Mesendoderm (in vitro differentiated cells): ENCODE data around the gene PKP2.
A peak's percentile ranks its signal among the peaks of the same experiment; 100 is the strongest.

Experiments
- DNase-seq: peaks from one replicate; pipeline ENCODE4 v3.0.0; 2013
- H2AK5ac ChIP-seq: 2 replicates; pipeline ENCODE4 v1.6.1; 2013; ENCODE audit warnings: low read length, inconsistent platforms
- H2BK120ac ChIP-seq: 2 replicates; pipeline ENCODE4 v1.6.1; 2013; ENCODE audit warnings: low read depth, mild to moderate bottlenecking, low read length, moderate library complexity, mixed read lengths
- H2BK15ac ChIP-seq: replicated peaks from 2 replicates; pipeline ENCODE4 v1.6.1; 2013; ENCODE audit warnings: low read depth, mild to moderate bottlenecking, moderate library complexity
- H2BK5ac ChIP-seq: 2 replicates; pipeline ENCODE4 v1.6.1; 2013; ENCODE audit warnings: low read length, inconsistent platforms
- H3K18ac ChIP-seq: 2 replicates; pipeline ENCODE4 v1.6.1; 2013; ENCODE audit warnings: mild to moderate bottlenecking, low read length, mixed read lengths
- H3K23ac ChIP-seq: one replicate; pipeline ENCODE4 v1.6.1; 2013; ENCODE audit warnings: low read length
- H3K27ac ChIP-seq: 2 replicates; pipeline ENCODE4 v1.5.1; 2013; ENCODE audit warnings: low read depth, mild to moderate bottlenecking, inconsistent platforms, low read length, moderate library complexity
- H3K27me3 ChIP-seq: 2 replicates; pipeline ENCODE4 v1.6.1; 2013; ENCODE audit warnings: low read length, control low read depth, mild to moderate bottlenecking, inconsistent platforms; ENCODE audit not compliant: insufficient read depth, poor library complexity
- H3K36me3 ChIP-seq: 2 replicates; pipeline ENCODE4 v1.6.1; 2013; ENCODE audit warnings: low read length, inconsistent platforms; ENCODE audit not compliant: control insufficient read depth, insufficient read depth
- H3K4ac ChIP-seq: one replicate; pipeline ENCODE4 v1.6.1; 2013; ENCODE audit warnings: low read depth, mild to moderate bottlenecking, low read length, moderate library complexity
- H3K4me1 ChIP-seq: 2 replicates; pipeline ENCODE4 v1.6.1; 2013; ENCODE audit warnings: low read depth, low read length, inconsistent platforms; ENCODE audit not compliant: control insufficient read depth
- H3K4me2 ChIP-seq: 2 replicates; pipeline ENCODE4 v1.6.1; 2013; ENCODE audit warnings: low read length
- H3K4me3 ChIP-seq: 2 replicates; pipeline ENCODE4 v1.5.1; 2013; ENCODE audit warnings: mild to moderate bottlenecking, low read length
- H3K56ac ChIP-seq: one replicate; pipeline ENCODE4 v1.6.1; 2013; ENCODE audit warnings: low read length
- H3K79me1 ChIP-seq: 2 replicates; pipeline ENCODE4 v1.6.1; 2013; ENCODE audit warnings: low read length, inconsistent platforms
- H3K79me2 ChIP-seq: 2 replicates; pipeline ENCODE4 v1.6.1; 2013; ENCODE audit warnings: mild to moderate bottlenecking, low read length; ENCODE audit not compliant: control insufficient read depth, insufficient read depth
- H3K9ac ChIP-seq: 2 replicates; pipeline ENCODE4 v1.6.1; 2013; ENCODE audit warnings: low read length, inconsistent platforms
- H4K5ac ChIP-seq: one replicate; pipeline ENCODE4 v1.6.1; 2013; ENCODE audit warnings: low read length
- H4K8ac ChIP-seq: one replicate; pipeline ENCODE4 v1.6.1; 2013; ENCODE audit warnings: low read depth, mild to moderate bottlenecking, control low read depth, low read length, moderate library complexity
- WGBS: extraction: QIAGEN DNeasy Blood & Tissue Kit; methylation state at CpG from one replicate; pipeline ENCODE4 v1.1.7; 2013; ENCODE audit warnings: low lambda C conversion rate, missing lambda C conversion rate; ENCODE audit not compliant: insufficient coverage; ENCODE audit errors: extremely low coverage; 5-methylcytosine and 5-hydroxymethylcytosine counted together

Gene PKP2

DNA sequence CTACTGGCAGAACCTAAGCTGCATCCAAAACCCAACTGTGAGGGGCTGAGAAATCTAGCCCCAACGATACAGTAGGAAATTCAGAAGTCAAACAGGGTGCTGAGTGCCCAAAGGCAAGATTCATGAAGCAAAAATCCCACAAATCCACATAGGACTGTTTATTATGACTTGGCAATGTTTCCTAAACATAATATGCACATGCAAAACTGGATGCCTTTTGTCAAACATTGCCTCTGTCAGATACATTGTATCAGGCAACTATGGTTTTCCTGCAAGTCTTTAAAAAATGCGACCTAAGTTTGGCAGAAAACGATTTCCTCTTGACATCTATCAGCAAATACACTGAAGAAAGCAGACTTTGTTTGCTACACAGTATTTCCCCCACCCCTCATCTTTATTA is 113.5 kb downstream of the PKP2 start:
- no peak overlapping the region for H3K4me3 ChIP-seq
- no peak overlapping the region for H4K5ac ChIP-seq
- no peak overlapping the region for H3K4ac ChIP-seq
- H2BK15ac ChIP-seq = no peak overlapping the region
- H3K9ac ChIP-seq = no peak overlapping the region
- no peaks in the 10 kb centered on the region for H3K4me1 ChIP-seq
- H3K4me2 ChIP-seq = no peak overlapping the region
- no peak overlapping the region for H2BK120ac ChIP-seq
- H3K18ac ChIP-seq = no peak overlapping the region
- no peak overlapping the region for H3K27ac ChIP-seq
- H2AK5ac ChIP-seq = no peak overlapping the region
- no peaks in the 10 kb centered on the region for H3K79me1 ChIP-seq
- H2BK5ac ChIP-seq = no peak overlapping the region
- H4K8ac ChIP-seq = no peak overlapping the region
- H3K56ac ChIP-seq = no peak overlapping the region
- H3K79me2 ChIP-seq = no peaks in the 10 kb centered on the region
- H3K23ac ChIP-seq = no peak overlapping the region
- WGBS = no CpG with 5 or more reads among the region's 3 CpGs
- DNase-seq = no peak
- H3K27me3 ChIP-seq = no peaks in the 10 kb centered on the region
- H3K36me3 ChIP-seq = no peaks in the 10 kb centered on the region

DNA sequence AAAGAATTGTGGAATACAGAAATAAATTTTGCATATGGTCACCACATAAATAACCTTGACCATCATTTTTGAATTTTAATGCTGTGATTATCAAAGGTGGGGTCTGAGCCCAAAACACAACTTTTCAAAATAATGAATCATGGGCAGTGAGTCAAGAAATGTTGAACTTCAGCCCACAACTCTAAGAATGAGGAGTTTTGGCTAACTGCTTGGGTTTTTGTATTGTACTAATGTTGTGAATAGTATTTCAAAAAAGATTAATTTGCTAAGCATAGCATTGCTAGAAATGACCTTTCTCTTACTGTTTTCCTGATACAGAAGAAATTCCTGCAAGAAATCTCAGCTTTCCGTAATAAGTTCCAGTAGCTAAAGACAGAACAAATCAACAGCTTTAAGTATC is 116.5 kb downstream of the PKP2 start:
- Histone ChIP-seq H3K4me2 (no peak overlapping the region), H2BK5ac (no peak overlapping the region), H2AK5ac (no peak overlapping the region), H3K23ac (no peak overlapping the region), H3K27ac (no peak overlapping the region), H3K18ac (no peak overlapping the region), H4K5ac (no peak overlapping the region), H2BK15ac (no peak overlapping the region), H3K4ac (no peak overlapping the region), H3K4me1 (no peaks in the 10 kb centered on the region), H3K56ac (no peak overlapping the region), H2BK120ac (no peak overlapping the region), H3K27me3 (no peaks in the 10 kb centered on the region), H3K79me2 (no peaks in the 10 kb centered on the region), H3K36me3 (no peaks in the 10 kb centered on the region), H3K79me1 (no peaks in the 10 kb centered on the region), H3K4me3 (no peak overlapping the region), H4K8ac (no peak overlapping the region), H3K9ac (no peak overlapping the region)
- DNase-seq = no peak
- whole genome bisulfite sequencing = no CpG with 5 or more reads among the region's 1 CpG

GRCh38 chr12:32777691-32778175 is 118.8 kb downstream of the PKP2 start:
- no peaks in the 10 kb centered on the region for H3K79me2 ChIP-seq
- no peak overlapping the region for H4K8ac ChIP-seq
- no peak overlapping the region for H3K4ac ChIP-seq
- H2BK15ac ChIP-seq = no peak overlapping the region
- H3K9ac ChIP-seq = no peak overlapping the region
- no peak overlapping the region for H3K27ac ChIP-seq
- no peak overlapping the region for H2AK5ac ChIP-seq
- WGBS = no CpG with 5 or more reads among the region's 6 CpGs
- no peak overlapping the region for H3K56ac ChIP-seq
- H3K4me1 ChIP-seq = no peaks in the 10 kb centered on the region
- no peak overlapping the region for H2BK120ac ChIP-seq
- no peak overlapping the region for H4K5ac ChIP-seq
- DNase-seq = no peak
- no peaks in the 10 kb centered on the region for H3K27me3 ChIP-seq
- H3K4me2 ChIP-seq = no peak overlapping the region
- H3K4me3 ChIP-seq = no peak overlapping the region
- no peak overlapping the region for H3K23ac ChIP-seq
- H3K36me3 ChIP-seq = no peaks in the 10 kb centered on the region
- H2BK5ac ChIP-seq = no peak overlapping the region
- H3K79me1 ChIP-seq = no peaks in the 10 kb centered on the region
- no peak overlapping the region for H3K18ac ChIP-seq

- DNase-seq = peak; percentile 20
- Histone ChIP-seq H3K79me2 (no peaks in the 10 kb centered on the region), H3K4ac (no peak overlapping the region), H3K79me1 (no peaks in the 10 kb centered on the region), H2BK5ac (no peak overlapping the region), H3K18ac (no peak overlapping the region), H2BK15ac (no peak overlapping the region), H3K27ac (no peak overlapping the region), H4K5ac (no peak overlapping the region), H2BK120ac (no peak overlapping the region), H3K9ac (no peak overlapping the region), H2AK5ac (no peak overlapping the region), H3K4me3 (no peak overlapping the region), H3K56ac (no peak overlapping the region), H4K8ac (no peak overlapping the region), H3K27me3 (no peaks in the 10 kb centered on the region), H3K23ac (no peak overlapping the region), H3K4me2 (no peak overlapping the region), H3K36me3 (no peaks in the 10 kb centered on the region), H3K4me1 (no peaks in the 10 kb centered on the region)
- no CpG with 5 or more reads among the region's 5 CpGs for WGBS
Measured at GRCh38 chr12:32777159-32777558, 119.4 kb downstream of the PKP2 start.

DNA sequence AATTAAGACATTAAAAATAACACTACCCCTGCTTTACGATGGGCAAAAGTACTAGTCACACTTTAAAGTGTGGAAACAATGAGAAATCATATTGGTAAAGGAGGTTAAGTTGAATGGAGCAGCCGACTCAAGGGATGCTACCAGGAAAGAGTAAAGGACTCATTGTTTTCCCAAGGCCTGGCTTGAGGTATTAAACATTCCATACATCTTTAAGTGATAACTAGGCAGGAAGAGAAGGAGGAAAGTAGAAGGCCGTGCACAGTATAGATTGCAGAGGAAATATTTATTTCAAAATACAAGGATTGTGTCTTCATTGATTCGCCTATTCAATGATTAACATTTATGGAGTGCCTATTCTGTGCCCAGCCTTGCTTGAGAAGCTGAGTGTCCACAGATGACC is 120.3 kb downstream of the PKP2 start:
- no CpG with 5 or more reads among the region's 4 CpGs for WGBS
- Histone ChIP-seq H3K23ac (no peak overlapping the region), H3K4me1 (no peaks in the 10 kb centered on the region), H3K9ac (no peak overlapping the region), H3K4me2 (no peak overlapping the region), H3K79me2 (no peaks in the 10 kb centered on the region), H2AK5ac (no peak overlapping the region), H3K18ac (no peak overlapping the region), H4K5ac (no peak overlapping the region), H3K4me3 (no peak overlapping the region), H2BK5ac (no peak overlapping the region), H3K4ac (no peak overlapping the region), H3K36me3 (no peaks in the 10 kb centered on the region), H3K56ac (no peak overlapping the region), H3K27me3 (no peaks in the 10 kb centered on the region), H3K27ac (no peak overlapping the region), H2BK15ac (no peak overlapping the region), H4K8ac (no peak overlapping the region), H3K79me1 (no peaks in the 10 kb centered on the region), H2BK120ac (no peak overlapping the region)
- no peak for DNase-seq

- no peak overlapping the region for H3K9ac ChIP-seq
- H3K23ac ChIP-seq = no peak overlapping the region
- WGBS = no CpG with 5 or more reads among the region's 6 CpGs
- no peak overlapping the region for H3K4me3 ChIP-seq
- no peaks in the 10 kb centered on the region for H3K36me3 ChIP-seq
- no peak overlapping the region for H3K4ac ChIP-seq
- no peaks in the 10 kb centered on the region for H3K79me1 ChIP-seq
- no peak for DNase-seq
- H4K5ac ChIP-seq = no peak overlapping the region
- no peak overlapping the region for H3K4me2 ChIP-seq
- H3K27ac ChIP-seq = no peak overlapping the region
- no peak overlapping the region for H2AK5ac ChIP-seq
- no peak overlapping the region for H2BK5ac ChIP-seq
- no peak overlapping the region for H2BK120ac ChIP-seq
- H3K79me2 ChIP-seq = no peaks in the 10 kb centered on the region
- no peak overlapping the region for H3K56ac ChIP-seq
- no peaks in the 10 kb centered on the region for H3K4me1 ChIP-seq
- no peaks in the 10 kb centered on the region for H3K27me3 ChIP-seq
- H2BK15ac ChIP-seq = no peak overlapping the region
- no peak overlapping the region for H4K8ac ChIP-seq
- no peak overlapping the region for H3K18ac ChIP-seq
Measured at GRCh38 chr12:32773691-32774090, 122.9 kb downstream of the PKP2 start.
